Endothelial cell of umbilical vein (primary cell): ENCODE data around the gene SLC22A4.

ENCODE experiments used
- CTCF ChIP-seq, 2 donors: IDR thresholded peaks; 1 replicate in 1 of 2; 2 replicates in 1 of 2; pipeline ENCODE4 v1.5.1; 2011; ENCODE audit warnings: low read length in 2 of 2, mild to moderate bottlenecking in 2 of 2, moderate library complexity in 2 of 2, control low read depth in 1 of 2, inconsistent platforms in 1 of 2, low read depth in 1 of 2; ENCODE audit not compliant: insufficient read depth in 1 of 2; ENCODE audit errors: extremely low read depth in 1 of 2
- MAX ChIP-seq: IDR thresholded peaks from 2 replicates; pipeline ENCODE4 v1.6.1; 2011; ENCODE audit not compliant: insufficient read depth, insufficient read length
- POLR2A ChIP-seq: IDR thresholded peaks from 2 replicates; pipeline ENCODE4 v1.6.1; 2012; ENCODE audit warnings: low read depth, mild to moderate bottlenecking, control low read depth, low read length
- POLR2AphosphoS5 ChIP-seq: IDR thresholded peaks from 2 replicates; pipeline ENCODE4 v1.6.1; 2012; ENCODE audit warnings: low read depth, mild to moderate bottlenecking, control low read depth, low read length, moderate library complexity; ENCODE audit not compliant: insufficient read depth

- TF ChIP-seq CTCF (IDR thresholded peaks at IDR 0.05; ENCODE audit: extremely low read depth in 1 of 2, insufficient read depth in 1 of 2, low read depth in 1 of 2, low read length in 2 of 2) (no peak), POLR2A (no peak), POLR2AphosphoS5 (no peak), MAX (no peak)
These were observed 26.9 kb upstream of the SLC22A4 start for GRCh38 chr5:132267166-132267739.
